ENCODE results near the gene RILPL1.

DNA sequence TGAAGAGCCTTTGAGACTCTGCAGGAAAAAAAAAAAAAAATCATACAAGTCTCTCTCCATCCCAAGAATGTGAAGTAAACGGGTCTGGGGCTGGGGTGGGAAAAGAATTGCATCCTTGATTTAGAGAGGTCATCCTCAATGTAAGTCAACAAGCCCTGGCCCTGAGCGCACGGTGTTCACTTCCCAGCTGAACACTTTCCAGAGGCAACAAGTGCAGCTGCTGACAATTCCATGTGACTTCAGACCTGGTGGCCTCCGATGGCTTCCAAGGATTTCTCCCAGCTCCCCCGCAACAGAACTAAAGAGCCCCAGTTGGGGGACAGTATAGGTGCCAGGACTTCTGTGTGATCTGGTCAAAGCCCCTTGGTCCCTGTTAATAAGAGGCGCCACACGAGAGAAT, 2.4 kb downstream of the RILPL1 start:
- TF ChIP-seq, protein P1, sequence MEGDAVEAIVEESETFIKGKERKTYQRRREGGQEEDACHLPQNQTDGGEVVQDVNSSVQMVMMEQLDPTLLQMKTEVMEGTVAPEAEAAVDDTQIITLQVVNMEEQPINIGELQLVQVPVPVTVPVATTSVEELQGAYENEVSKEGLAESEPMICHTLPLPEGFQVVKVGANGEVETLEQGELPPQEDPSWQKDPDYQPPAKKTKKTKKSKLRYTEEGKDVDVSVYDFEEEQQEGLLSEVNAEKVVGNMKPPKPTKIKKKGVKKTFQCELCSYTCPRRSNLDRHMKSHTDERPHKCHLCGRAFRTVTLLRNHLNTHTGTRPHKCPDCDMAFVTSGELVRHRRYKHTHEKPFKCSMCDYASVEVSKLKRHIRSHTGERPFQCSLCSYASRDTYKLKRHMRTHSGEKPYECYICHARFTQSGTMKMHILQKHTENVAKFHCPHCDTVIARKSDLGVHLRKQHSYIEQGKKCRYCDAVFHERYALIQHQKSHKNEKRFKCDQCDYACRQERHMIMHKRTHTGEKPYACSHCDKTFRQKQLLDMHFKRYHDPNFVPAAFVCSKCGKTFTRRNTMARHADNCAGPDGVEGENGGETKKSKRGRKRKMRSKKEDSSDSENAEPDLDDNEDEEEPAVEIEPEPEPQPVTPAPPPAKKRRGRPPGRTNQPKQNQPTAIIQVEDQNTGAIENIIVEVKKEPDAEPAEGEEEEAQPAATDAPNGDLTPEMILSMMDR (IDR thresholded peaks at IDR 0.05) = no peak
- TF ChIP-seq POLR2A (IDR thresholded peaks at IDR 0.05) = no peak
